Esophagus muscularis mucosa (tissue), 4 donors: ENCODE measurements around the gene FES.

Experiments used
- CTCF ChIP-seq, 3 experiments: fragments of 200-600 bp in 2 of 3; fragments of 450-650 bp in 1 of 3; sonication (generic) in 2 of 3; IDR thresholded peaks; one replicate each; pipeline ENCODE4 v1.5.1; 2017 to 2019; ENCODE audit warnings: antibody characterized with exemption in 3 of 3, mild to moderate bottlenecking in 2 of 3, moderate library complexity in 1 of 3
- EP300 ChIP-seq: sonication (generic); formaldehyde crosslinking; IDR thresholded peaks from one replicate; pipeline ENCODE4 v1.6.1; 2017; ENCODE audit warnings: antibody characterized with exemption
- POLR2A ChIP-seq: fragments of 450-650 bp; IDR thresholded peaks from one replicate; pipeline ENCODE4 v1.6.1; 2017; ENCODE audit warnings: antibody characterized with exemption, moderate library complexity, mild to moderate bottlenecking, low read depth
- POLR2AphosphoS5 ChIP-seq, 2 donors: sonication (generic); formaldehyde crosslinking; IDR thresholded peaks; one replicate each; pipeline ENCODE4 v1.6.1; 2017; ENCODE audit warnings: antibody characterized with exemption in 2 of 2

DNA sequence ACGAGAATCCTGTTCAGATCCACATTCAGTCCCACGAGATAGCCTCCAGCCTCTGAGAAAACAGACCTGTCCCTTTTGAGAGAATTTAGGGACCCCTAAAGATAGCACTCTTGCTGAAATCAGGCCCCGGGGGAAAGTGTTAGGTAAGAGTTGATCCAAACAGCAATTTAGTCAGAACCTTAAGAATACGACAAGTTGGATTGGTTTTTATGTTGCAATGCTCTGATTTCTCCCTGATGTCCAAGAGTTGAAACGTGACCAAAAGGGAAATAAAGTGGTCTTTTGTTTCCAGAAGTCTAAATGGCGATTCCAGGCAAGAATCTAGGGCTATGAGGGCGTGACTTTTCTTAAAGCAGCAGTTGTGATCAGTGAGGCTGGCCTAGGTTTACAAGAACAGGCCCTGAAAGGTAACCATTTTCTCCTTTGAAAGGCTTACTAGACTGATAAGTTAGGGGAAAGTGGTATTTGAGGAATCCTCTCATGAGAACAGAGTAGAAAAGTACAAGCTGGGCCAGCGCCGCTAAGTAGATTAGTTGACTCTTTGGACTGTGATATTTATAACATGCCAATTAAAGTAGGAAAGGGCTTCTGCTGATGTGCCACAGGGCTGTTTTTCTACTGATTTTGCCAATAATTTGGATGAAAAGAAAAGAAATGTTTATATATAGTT, 23.7 kb downstream of the FES start:
- TF ChIP-seq POLR2A (no peak), CTCF (IDR thresholded peaks at IDR 0.05) (no peak), POLR2AphosphoS5 (IDR thresholded peaks at IDR 0.05) (no peak), EP300 (no peak)
